Measurements from ENCODE around the gene PYGO1.
A peak's percentile ranks its signal among the peaks of the same experiment; 100 is the strongest.
"Not testable (repeated sequence)": the region's sequence is repeated elsewhere in the genome, so short reads cannot be mapped to it uniquely, and the experiment has no call there.

The PYGO1 gene, protein sequence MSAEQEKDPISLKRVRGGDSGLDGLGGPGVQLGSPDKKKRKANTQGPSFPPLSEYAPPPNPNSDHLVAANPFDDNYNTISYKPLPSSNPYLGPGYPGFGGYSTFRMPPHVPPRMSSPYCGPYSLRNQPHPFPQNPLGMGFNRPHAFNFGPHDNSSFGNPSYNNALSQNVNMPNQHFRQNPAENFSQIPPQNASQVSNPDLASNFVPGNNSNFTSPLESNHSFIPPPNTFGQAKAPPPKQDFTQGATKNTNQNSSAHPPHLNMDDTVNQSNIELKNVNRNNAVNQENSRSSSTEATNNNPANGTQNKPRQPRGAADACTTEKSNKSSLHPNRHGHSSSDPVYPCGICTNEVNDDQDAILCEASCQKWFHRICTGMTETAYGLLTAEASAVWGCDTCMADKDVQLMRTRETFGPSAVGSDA

DNA sequence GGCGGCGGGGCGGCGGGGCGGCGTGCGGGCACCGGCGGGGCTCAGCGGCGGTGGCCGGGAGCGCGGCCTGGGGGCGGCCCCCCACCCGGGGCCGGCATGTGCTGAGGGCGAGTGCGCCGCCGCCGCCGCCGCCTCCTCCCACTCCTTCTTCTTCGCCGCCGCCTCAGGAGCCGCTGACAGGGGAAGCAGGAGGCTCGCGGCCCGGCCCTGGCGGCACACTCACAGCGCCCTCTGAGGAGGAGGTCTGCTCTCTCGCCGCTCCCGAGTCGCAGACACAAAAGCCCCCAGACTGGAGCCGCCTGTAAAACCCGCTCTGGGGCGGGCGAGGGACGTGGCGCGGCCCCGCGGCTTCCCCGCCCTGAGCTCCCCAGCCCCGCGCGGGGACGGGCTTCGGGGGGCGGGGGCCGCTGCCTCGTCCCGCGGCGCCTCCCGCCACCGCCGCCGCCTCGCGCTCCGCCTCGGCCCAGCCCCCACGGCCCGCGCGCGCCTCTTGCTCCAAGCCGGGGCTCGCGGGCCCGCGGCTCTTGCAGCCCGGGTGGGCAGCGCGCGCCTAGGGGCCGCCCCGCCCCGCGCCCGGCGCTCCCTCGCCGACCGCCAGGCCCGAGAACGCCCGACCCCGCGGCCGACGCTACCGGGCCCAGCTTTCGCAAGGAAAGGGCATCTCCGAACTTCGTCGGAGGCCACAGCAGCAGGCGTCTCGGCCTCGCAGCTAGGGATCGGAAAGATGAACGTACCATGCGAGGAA, at the start of gene PYGO1:
Gene PYGO1, minus strand, starts transcription at position 276 of the 745 bp plus-strand sequence. CDS start 462 bp downstream, outside the sequence.
- DNase-seq, result peak; percentile 23 to 91 (median 42)
- intact Hi-C loops (cut with DNase I), result no loop called here

DNA sequence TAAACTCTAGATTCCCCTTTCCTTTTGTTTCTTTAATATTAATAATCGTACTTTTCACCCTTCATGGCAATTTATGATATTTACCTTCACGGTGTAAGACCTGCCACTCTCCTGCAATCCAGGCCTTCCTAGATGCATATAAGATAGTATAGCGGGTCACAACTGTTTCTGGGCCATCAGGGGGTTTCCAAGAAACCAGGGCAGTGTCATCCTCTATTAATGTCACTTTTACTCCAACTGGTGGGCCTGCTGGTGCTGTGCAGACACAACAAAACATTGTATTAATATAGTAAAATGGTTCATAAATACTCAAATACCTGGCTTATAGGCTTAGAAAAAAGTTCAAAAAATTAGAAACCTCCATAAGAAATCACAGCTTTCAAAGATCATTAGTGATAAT, 48.9 kb upstream of the PYGO1 start:
- DNase-seq, result no peak
- intact Hi-C loops (cut with DNase I), result no loop called here

DNA sequence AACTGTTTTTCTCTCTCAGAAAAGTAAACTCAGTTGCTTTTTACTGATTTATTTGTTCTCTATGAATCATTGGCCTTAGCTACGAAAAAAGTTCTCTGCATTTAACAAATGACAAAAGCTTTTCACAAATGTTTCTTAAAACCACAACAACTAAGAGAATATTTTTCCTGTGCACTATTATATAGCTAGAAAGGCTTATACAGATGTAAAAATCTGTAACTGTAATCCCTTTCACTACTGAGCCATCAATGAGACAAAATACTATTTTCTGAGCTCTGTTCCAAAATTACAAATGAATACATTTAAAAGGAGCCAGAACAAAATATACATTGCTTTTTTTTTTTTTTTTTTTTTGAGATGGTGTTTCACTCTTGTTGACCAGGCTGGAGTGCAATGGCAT, 45.6 kb upstream of the PYGO1 start:
- intact Hi-C loops (cut with DNase I), result no loop called here
- DNase-seq, result no peak

DNA sequence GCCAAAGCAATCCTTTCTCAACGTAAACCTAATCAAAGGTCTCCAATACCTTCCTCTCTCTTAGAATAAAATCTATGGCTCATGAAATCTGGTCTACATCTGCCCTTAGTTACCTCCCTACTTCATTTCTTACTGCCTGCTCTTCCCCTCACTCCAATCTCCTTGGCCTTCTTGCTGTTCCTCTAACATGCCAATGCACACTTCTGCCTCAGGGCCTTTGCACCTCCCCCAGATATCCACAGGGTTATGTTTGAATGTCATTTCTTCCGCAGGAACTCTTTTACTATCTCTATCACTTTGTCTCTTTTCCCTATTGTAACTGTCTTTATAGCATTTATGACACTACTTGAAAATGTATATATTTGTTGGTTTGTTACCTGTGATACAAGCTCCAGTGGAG, 44.3 kb upstream of the PYGO1 start:
- intact Hi-C loops (cut with DNase I), result no loop called here
- DNase-seq, result no peak

DNA sequence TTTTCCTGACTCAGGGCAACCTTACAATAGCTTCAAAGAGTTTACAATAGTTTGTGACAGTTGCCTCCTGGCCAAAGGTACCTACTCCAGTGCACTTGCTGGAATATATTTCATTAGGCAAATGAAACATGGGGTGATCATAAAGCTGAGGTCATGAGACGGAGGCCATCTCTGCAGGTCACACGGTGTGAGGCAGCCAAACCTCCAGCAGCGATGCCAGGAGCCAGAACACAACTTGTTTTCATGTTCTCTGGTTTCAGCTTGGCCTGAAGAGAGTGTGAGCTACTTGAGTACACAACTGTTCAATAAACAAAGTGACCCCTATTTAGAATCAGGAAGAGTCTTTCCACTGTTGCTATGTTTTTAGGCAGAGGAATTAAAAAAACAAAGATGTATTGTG, 42.7 kb upstream of the PYGO1 start:
- intact Hi-C loops (cut with DNase I), result no loop called here

DNA sequence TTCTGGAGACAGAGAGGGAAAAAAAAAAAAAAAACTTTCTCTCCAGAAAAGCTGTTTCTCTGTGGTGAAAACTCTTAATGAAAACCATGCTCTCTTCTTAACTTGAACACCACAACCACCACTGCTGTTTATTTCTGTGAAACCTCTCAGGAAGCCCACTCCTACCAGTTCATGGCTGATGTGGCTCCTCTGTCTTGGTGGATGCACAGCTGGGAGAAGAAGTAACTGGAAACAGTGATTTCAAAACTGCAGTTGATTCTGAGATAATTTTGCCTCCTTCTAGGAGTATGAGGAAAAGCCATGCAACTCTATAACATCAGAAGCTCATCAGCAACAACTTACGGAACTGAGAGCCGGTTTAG, 40.2 kb upstream of the PYGO1 start:
- no peak for DNase-seq
- intact Hi-C loops (cut with DNase I), result no loop called here

More for the DNA sequence above, 42.7 kb upstream of the PYGO1 start:
- no peak for DNase-seq

DNA sequence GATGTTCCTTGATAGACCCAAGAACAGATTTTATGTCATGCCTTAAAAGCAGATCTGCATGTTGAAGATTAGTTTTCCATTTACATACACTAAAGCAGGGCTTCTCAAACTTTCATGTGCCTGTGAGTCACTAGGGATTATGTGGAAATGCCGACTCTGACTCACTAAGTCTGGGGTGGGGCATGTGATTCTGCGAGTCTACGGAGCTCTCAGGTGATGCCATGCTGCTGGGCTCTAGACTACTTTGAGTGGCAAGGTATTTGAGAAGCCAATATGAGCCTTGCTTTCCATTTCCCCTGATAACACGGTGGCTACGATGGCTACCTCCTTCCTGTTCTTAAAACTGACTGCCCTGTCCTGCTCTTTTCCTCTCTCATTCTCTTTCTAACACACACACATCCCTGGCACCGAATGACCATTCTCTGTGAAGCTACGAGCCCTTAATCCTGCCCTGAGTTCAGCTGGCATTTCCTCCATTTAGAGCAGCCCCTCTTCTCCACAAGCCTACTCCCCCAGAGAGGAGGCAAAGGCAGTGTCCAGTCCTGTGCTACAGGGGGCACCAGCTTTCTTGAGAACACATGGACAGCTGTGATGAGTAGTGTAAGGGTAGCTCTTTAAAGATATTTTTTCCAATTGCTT, 39.7 kb upstream of the PYGO1 start:
- intact Hi-C loops (cut with DNase I), result no loop called here
- no peak for DNase-seq

DNA sequence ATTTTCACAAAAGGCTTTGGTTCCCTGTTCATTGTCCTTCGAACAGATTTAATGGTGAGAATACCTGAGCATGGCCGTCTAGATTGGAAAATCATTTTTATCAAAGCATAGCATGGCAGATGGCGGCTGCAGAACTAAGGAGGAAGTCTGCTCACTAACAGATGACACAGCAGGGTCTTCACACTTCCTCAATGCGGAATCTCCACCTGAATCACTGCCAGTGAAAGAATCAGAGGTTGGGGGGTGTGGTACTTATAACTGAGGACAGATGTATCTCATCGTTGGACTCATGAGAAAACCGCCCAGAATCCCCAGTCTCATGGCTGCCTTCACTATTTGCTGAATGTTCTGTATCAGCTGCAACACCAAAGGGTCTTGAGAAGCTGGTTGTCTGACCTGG, 31.6 kb upstream of the PYGO1 start:
- intact Hi-C loops (cut with DNase I), result no loop called here
- no peak for DNase-seq

DNA sequence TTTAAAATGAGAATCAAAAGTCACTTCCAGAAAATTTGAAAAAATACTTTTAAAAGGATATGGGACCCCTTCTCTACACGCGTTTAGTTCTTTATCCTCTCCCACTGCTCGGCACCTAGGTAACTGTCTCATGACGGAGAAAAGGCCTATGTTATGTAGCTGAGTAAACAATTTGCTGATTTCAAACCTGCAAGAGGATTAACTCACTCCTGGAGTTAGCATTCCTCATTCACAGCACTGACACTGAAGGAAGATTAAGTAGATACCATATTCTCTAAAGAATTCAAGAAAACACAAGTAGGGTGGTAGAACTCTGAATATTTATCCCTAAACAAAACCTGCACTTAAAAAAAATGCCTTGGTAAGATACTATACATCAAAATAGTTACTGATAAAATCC, 30.2 kb upstream of the PYGO1 start:
- DNase-seq, result no peak
- intact Hi-C loops (cut with DNase I), result no loop called here

DNA sequence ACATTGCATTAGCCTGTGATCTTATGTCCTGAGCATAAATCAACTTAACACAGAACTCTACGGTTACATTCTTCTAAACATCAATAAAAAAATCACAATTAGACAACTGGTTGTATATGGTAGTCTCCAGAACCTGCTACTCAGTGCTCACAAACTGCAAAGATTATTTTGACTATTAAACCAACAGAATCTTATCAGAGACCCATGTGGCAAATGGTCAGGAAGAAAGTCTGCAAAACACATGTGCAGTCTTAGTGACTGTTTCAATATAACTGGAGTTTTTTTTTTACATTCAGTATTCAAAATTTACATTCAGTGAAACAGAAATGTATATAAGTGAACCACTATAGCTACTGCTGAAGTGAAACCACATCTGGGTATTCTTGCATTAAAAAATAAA, 27.3 kb upstream of the PYGO1 start:
- no peak for DNase-seq
- intact Hi-C loops (cut with DNase I), result no loop called here

DNA sequence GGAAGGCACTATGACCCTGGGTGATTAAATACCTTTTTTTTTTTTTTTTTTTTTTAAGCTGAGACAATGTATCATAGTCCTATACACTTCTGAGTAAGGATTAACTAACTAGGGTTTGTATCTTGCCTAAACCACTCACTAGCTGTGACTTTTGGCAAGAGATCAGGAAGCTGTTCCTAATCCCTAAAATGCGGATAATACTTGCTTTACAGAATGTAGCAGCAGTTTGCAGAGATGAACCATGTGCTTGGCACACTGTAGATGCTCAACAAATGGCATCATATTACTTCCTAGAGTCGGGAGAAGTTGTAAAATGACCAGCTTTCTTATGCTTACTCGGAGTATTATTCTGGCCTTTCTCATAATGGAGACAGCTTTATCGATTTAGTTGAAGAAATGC, 25.6 kb upstream of the PYGO1 start:
- no peak for DNase-seq
- intact Hi-C loops (cut with DNase I), result no loop called here

DNA sequence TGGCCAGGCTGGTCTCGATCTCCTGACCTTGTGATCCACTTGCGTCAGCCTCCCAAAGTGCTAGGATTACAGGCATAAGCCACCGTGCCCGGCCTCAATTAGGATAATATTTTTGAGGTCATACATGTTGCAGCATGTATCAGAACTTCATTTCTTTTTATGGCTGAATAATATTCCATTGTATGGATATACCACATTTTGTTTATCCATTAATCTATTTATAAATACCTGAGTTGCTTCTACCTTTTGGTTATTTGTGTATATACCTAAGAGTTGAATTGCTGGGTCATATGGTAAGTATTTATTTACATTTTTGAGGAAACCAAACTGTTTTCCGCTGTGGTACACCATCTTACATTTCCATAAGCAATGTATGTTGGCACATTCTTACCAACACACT, 18.1 kb upstream of the PYGO1 start:
- intact Hi-C loops (cut with DNase I), result no loop called here

DNA sequence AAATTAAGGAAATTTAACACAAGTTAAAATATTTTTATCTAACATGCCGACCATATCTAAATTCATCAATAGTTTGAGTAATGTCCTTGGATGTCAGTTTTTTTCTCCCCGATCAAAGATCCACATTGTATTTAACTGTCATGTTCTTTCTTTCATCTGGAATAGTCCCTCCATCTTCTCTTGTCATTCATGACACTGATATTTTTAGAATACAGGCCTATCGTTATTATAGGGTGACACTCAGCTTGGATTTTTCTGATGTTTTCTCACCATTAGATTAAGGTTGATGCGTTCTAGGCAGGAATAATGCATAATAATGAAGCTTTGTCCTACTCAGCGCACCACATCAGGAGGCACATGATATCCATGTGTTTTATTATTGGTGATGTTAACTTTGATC, 13.2 kb upstream of the PYGO1 start:
- DNase-seq, result no peak
- intact Hi-C loops (cut with DNase I), result no loop called here

More for the DNA sequence above, 18.1 kb upstream of the PYGO1 start:
- no peak for DNase-seq

DNA sequence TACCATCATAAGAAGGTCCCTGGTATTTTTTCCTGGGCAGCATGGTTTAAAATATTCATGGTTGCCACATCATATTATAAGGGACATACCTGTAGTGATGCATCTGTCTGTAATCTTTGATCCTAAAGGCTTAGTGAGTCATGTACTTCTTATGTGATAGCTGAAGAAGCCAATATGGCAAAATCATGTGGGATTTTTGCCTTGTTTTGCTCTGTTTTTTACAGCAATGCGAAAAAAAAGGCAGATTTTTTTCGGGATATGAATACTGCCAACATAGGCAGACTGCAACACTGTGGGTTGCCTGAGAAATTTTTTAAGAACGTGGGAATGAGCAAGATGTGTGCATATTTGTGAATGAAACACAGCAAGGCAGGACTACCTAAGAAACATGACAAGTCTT, 11.3 kb upstream of the PYGO1 start:
- DNase-seq, result no peak
- intact Hi-C loops (cut with DNase I), result no loop called here

DNA sequence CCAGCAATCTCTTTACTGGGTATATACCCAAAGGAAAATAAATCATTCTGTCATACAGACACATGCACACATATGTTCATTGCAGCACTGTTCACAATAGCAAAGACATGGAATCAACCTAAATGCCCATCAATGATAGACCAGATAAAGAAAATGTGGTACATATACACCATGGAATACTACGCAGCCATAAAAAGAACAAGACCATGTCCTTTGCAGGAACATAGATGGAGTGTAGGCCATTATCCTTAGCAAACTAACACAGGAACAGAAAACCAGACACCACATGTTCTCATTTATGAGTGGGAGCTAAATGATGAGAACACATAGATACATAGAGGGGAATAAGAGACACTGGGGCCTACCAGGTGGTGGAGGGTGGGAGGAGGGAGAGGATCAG, 4.9 kb upstream of the PYGO1 start:
- DNase-seq; intact Hi-C loops (cut with DNase I): not testable (repeated sequence)

DNA sequence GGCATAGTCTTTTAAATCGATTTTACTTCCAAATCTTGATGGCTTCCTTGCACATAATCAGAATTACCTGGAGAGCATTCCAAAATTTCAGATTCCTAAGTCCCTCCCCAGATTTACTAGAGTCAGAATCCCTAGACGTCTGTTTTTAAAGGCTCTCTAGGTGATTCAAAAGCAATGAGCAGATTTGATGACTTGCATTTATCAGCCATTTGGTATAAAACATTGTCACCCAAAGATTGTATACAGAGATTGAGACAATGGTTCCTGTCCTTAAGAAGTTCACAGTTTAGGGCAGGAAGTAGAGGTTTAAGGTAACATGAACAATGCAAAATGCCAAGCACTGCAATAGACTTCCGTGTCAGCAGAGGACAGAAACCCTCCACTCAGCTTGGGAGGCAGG, 2.6 kb upstream of the PYGO1 start:
- intact Hi-C loops (cut with DNase I), result no loop called here

DNA sequence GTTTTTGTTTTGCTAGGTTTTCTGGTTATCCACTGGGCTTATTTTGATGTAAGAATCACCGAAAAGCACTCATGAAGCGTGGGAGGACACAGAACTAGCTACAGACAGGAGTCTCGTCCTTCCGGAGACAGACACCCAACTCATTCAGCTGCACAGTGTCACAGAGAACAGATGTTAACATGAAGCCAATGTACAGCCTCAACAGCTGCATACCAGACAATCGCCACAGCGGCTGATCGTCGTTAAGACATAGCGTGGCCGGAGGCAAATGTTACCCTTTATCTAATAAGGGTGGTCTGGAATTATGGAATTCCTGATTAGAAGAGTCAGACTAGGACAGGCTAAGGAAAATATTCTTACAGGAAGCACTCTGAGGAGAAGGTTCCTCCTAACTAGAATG, 1.1 kb upstream of the PYGO1 start:
- no peak for DNase-seq
- intact Hi-C loops (cut with DNase I), result no loop called here

More for the DNA sequence above, 2.6 kb upstream of the PYGO1 start:
- DNase-seq, result no peak

DNA sequence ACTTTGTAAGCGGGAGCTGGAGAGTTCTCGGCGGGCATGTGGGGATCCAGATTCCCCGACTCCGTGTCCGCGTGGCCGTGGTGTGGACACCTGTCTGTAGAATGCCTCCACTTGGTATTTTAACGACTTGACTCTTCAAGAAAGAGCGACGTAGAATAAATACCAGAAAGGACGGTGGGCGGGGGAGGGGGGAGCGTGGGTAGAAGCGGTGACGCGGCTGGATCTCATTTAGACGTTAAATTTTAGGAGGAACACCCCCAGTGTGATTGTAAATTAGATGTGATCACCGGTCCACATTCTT, 620 bp upstream of the PYGO1 start:
- intact Hi-C loops (cut with DNase I), result no loop called here
- DNase-seq, result no peak

DNA sequence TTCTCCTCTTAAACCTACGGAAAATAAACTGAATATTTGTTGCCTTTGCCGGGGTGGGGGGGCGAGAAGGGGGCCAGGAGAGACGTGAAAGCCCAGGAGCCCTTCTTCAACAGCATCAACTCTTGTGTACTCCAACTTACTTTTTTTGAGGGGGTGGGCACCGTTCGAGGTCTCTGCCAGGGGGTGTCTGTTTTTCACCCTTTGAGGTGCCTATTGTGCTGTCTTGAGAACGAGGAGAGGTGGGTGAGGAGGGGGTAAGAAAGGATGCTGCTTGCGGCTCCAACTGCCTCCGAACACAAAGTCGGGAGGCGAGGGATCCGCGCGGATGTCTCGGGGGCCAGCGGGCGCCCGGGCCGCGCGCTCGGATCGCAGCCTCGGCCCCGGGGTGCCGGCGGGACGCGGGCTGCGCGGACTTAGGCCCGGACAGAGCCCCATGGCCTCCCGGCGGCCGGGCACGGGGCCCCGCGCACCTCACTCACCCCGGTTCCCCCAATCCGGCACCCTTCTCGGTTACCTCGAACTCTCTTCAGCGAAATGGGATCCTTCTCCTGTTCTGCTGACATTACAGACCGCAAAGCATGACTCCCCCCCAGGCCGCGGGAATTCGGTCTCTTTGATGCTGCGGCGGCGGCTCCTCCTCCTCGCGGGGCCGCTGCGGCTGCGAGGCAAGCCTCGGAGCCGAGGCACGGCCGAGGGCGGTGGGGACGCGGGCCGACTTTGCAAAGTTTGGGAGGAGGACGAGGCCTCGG, 650 bp downstream of the PYGO1 start:
- peak in 3 of 10 donors; percentile 19 to 83 (median 65) for DNase-seq
- intact Hi-C loops (cut with DNase I), result no loop called here

DNA sequence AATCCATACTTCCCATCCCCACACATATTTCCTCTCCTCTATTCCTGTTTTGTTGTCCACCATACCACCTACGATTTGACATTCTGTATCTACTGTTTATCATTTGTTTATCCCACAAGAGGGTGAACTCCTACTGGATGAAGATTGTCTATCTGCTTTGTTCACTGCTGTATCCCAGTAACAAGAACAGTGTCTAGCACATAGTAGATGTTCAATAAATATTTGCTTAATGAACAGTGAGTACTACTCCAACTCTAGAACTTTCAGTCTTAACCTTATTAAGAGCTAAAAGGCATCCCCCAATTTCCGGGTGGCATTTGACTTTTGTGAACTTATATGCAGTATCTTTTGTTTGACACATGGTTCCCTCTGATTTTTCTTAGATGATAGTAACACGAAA, 1.3 kb downstream of the PYGO1 start:
- no peak for DNase-seq
- intact Hi-C loops (cut with DNase I), result no loop called here

DNA sequence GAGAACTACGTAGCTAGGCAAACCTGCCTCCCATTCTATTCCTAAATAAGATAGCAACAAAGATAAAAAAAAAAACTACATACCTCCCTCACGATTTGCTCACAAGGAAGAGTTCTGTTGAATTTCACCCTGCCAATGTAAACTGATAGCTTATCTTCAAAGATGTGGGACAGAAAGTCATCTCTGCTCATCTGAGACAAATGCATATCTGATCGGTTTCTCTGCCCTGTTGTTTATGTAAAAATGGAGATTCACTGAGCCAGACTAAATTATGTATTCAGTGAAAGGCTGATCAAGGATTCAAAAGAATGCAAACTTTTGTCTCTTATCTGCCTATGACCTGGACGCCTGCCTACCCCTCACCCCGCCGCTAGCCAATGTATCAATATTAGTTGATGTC, 11.2 kb downstream of the PYGO1 start:
- intact Hi-C loops (cut with DNase I), result no loop called here

More for the DNA sequence above, 11.2 kb downstream of the PYGO1 start:
- DNase-seq, result no peak
